ENCODE measurements around the gene ABCC8.

ABCC8 gene

DNA sequence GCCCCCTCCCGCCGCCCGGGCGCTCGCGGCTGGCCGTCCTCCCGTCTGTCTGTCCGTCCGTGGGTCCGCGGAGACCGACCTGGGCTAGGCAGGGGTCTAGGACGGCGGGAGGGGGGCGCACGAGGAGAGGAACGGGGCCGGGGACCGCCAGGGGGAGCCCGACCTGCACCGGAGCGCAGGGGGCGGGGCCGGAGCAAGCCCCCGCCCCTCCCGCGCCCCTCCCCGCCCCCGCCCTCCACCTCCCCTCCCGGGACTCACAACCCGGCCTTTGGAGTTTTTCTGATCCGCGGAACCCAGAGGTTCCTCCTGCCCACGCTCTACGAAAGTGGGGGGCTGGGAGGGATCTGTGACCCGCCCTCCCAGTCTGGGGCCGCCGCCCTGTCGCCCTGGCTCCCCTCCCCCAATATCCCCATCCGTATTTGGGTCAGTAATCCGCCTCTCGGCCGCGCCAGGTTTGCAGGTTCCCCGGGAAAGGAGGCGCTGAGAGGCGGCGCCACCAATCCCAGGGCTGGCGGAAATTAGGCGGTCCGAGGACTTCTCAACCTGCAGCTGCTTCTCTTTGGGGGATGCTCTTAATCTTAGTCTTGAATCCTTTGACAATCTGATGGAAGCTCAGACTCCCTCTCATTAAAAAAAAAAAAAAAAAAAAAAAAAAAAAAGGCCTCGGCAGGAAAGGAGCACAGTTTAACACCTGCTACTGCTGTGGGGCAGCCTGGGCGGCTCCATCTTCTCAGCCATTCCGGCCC lies 87.3 kb downstream of the ABCC8 start:
- WGBS: 5% methylated on average over 27 of the region's 55 CpGs
- no peaks in the 10 kb centered on the region for H3K9me3 ChIP-seq (ENCODE audit: control insufficient read depth, low read length)
- no peak overlapping the region for H3K9ac ChIP-seq (ENCODE audit: low read length)

DNA sequence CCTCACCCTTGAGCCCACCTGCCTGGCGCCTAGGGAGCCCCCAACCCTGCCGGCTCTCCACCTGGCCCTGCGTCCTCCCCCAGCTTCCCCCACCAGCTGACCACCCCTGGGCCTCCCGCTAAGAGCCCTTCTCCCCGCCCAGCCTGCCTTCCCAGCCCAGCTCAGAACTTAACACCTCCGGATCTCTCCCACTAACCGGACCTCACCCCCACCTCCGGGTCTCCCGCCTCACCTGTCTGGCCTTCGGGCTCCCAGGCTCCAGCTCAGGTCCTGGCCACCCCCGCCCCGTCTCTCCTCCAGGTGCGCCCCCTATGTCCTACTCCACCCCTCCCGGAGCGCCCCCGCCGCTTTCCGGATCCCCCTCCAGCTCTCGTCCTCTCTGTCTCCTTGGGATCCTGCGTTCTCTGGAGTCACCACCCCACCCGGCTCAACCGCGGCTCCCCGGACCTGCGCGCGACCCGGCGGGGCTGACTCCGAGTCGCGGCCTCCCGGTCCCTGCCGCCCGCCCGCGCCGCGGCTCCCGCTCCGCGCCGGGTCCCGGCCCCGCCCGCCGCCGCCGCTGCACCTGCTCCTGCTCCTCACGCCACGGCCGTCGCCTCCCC lies 87.9 kb downstream of the ABCC8 start, which contains the start of gene KCNJ11:
TSS of gene KCNJ11 (minus strand) at position 51 of the 602 bp plus-strand sequence. CDS start 568 bp downstream, outside the sequence.
- DNase-seq: no peak
- H3K79me1 ChIP-seq (replicated peaks; ENCODE audit: low read length, poor library complexity, severe bottlenecking): no peaks in the 10 kb centered on the region
- H3K18ac ChIP-seq (ENCODE audit: low read depth in 1 of 2, low read length in 2 of 2): no peak within 1 kb of the TSS
- H3K4ac ChIP-seq (ENCODE audit: low read depth in 1 of 2, low read length in 2 of 2): no peak within 1 kb of the TSS
- peak within 1 kb of the TSS; percentile 31 for H2BK15ac ChIP-seq (ENCODE audit: low read depth, poor library complexity, severe bottlenecking)
- H3K36me3 ChIP-seq (ENCODE audit: control insufficient read depth in 1 of 2, insufficient read depth in 2 of 2, low read depth in 1 of 2, low read length in 2 of 2): no peaks in the 10 kb centered on the region
- H2AFZ ChIP-seq (ENCODE audit: low read depth, low read length): peak within 1 kb of the TSS; percentile 68
- H2BK5ac ChIP-seq (ENCODE audit: low read depth, low read length, poor library complexity, severe bottlenecking): no peak within 1 kb of the TSS
- H3K4me3 ChIP-seq (ENCODE audit: insufficient read depth in 1 of 2, low read depth in 1 of 2, low read length in 2 of 2): peak within 1 kb of the TSS in 1 of 2 experiments; percentile 63
- H2BK12ac ChIP-seq (ENCODE audit: low read length in 2 of 2): no peak within 1 kb of the TSS
- H3K27ac ChIP-seq (ENCODE audit: low read length, poor library complexity, severe bottlenecking): no peak within 1 kb of the TSS
- H3K14ac ChIP-seq (ENCODE audit: low read length in 2 of 2): no peak within 1 kb of the TSS
- WGBS: 6% methylated on average over 39 of the region's 53 CpGs
- H4K8ac ChIP-seq (ENCODE audit: low read length): peak within 1 kb of the TSS; percentile 46
- no peaks in the 10 kb centered on the region for H3K9me3 ChIP-seq (ENCODE audit: control insufficient read depth, low read length)
- no peak within 1 kb of the TSS for H3K23ac ChIP-seq (ENCODE audit: low read length in 2 of 2)
- H3K4me1 ChIP-seq (ENCODE audit: control insufficient read depth, insufficient read depth, low read depth, low read length): peaks cover 12% of the 10 kb centered on the region
- no peak within 1 kb of the TSS for H4K91ac ChIP-seq (ENCODE audit: low read length)
- peak within 1 kb of the TSS; percentile 86 for H3K4me2 ChIP-seq (ENCODE audit: low read length, poor library complexity, severe bottlenecking)
- peaks cover 51 to 60% of the 10 kb centered on the region in 2 experiments for H3K27me3 ChIP-seq (ENCODE audit: control insufficient read depth in 1 of 2, insufficient read depth in 1 of 2, low read length in 2 of 2)
- peak within 1 kb of the TSS; percentile 80 for H2BK120ac ChIP-seq (ENCODE audit: low read depth, low read length)
- H2AK5ac ChIP-seq (ENCODE audit: low read length, severe bottlenecking): no peak within 1 kb of the TSS
- no peak within 1 kb of the TSS for H3K9ac ChIP-seq (ENCODE audit: low read length)

More for the DNA sequence above, 87.3 kb downstream of the ABCC8 start:
- Histone ChIP-seq H2BK15ac (ENCODE audit: low read depth, poor library complexity, severe bottlenecking) (peak overlapping the region; percentile 31), H2AK5ac (ENCODE audit: low read length, severe bottlenecking) (no peak overlapping the region), H4K8ac (ENCODE audit: low read length) (peak overlapping the region; percentile 46), H3K79me1 (replicated peaks; ENCODE audit: low read length, poor library complexity, severe bottlenecking) (no peaks in the 10 kb centered on the region), H3K4ac (ENCODE audit: low read depth in 1 of 2, low read length in 2 of 2) (no peak overlapping the region), H3K27me3 (ENCODE audit: control insufficient read depth in 1 of 2, insufficient read depth in 1 of 2, low read length in 2 of 2) (peaks cover 53 to 63% of the 10 kb centered on the region in 2 experiments), H3K4me3 (ENCODE audit: insufficient read depth in 1 of 2, low read depth in 1 of 2, low read length in 2 of 2) (peak overlapping the region in 1 of 2 experiments; percentile 63), H2BK120ac (ENCODE audit: low read depth, low read length) (peak overlapping the region; percentile 80), H3K23ac (ENCODE audit: low read length in 2 of 2) (no peak overlapping the region), H4K91ac (ENCODE audit: low read length) (no peak overlapping the region), H3K14ac (ENCODE audit: low read length in 2 of 2) (no peak overlapping the region), H2AFZ (ENCODE audit: low read depth, low read length) (peak overlapping the region; percentile 68), H3K27ac (ENCODE audit: low read length, poor library complexity, severe bottlenecking) (no peak overlapping the region), H3K4me1 (ENCODE audit: control insufficient read depth, insufficient read depth, low read depth, low read length) (peaks cover 12% of the 10 kb centered on the region), H2BK5ac (ENCODE audit: low read depth, low read length, poor library complexity, severe bottlenecking) (no peak overlapping the region), H3K36me3 (ENCODE audit: control insufficient read depth in 1 of 2, insufficient read depth in 2 of 2, low read depth in 1 of 2, low read length in 2 of 2) (no peaks in the 10 kb centered on the region), H2BK12ac (ENCODE audit: low read length in 2 of 2) (no peak overlapping the region), H3K4me2 (ENCODE audit: low read length, poor library complexity, severe bottlenecking) (peak overlapping the region; percentile 86), H3K18ac (ENCODE audit: low read depth in 1 of 2, low read length in 2 of 2) (no peak overlapping the region)
- DNase-seq: peak; percentile 48

GRCh38 chr11:17387811-17388210 lies 88.8 kb downstream of the ABCC8 start:
- H3K4me1 ChIP-seq (ENCODE audit: control insufficient read depth, insufficient read depth, low read depth, low read length): peaks cover 12% of the 10 kb centered on the region
- no peak overlapping the region for H2AFZ ChIP-seq (ENCODE audit: low read depth, low read length)
- no peak overlapping the region for H3K23ac ChIP-seq (ENCODE audit: low read length in 2 of 2)
- H3K4me2 ChIP-seq (ENCODE audit: low read length, poor library complexity, severe bottlenecking): no peak overlapping the region
- H3K9ac ChIP-seq (ENCODE audit: low read length): no peak overlapping the region
- H2AK5ac ChIP-seq (ENCODE audit: low read length, severe bottlenecking): no peak overlapping the region
- H3K79me1 ChIP-seq (replicated peaks; ENCODE audit: low read length, poor library complexity, severe bottlenecking): no peaks in the 10 kb centered on the region
- no peak overlapping the region for H2BK120ac ChIP-seq (ENCODE audit: low read depth, low read length)
- H3K36me3 ChIP-seq (ENCODE audit: control insufficient read depth in 1 of 2, insufficient read depth in 2 of 2, low read depth in 1 of 2, low read length in 2 of 2): no peaks in the 10 kb centered on the region
- H3K18ac ChIP-seq (ENCODE audit: low read depth in 1 of 2, low read length in 2 of 2): no peak overlapping the region
- no peak overlapping the region for H3K14ac ChIP-seq (ENCODE audit: low read length in 2 of 2)
- H4K91ac ChIP-seq (ENCODE audit: low read length): no peak overlapping the region
- H2BK5ac ChIP-seq (ENCODE audit: low read depth, low read length, poor library complexity, severe bottlenecking): no peak overlapping the region
- peaks cover 44 to 57% of the 10 kb centered on the region in 2 experiments for H3K27me3 ChIP-seq (ENCODE audit: control insufficient read depth in 1 of 2, insufficient read depth in 1 of 2, low read length in 2 of 2)
- H2BK15ac ChIP-seq (ENCODE audit: low read depth, poor library complexity, severe bottlenecking): no peak overlapping the region
- no peak overlapping the region for H2BK12ac ChIP-seq (ENCODE audit: low read length in 2 of 2)
- H3K4ac ChIP-seq (ENCODE audit: low read depth in 1 of 2, low read length in 2 of 2): no peak overlapping the region
- WGBS: 95% methylated on average over 20 of the region's 20 CpGs
- H3K9me3 ChIP-seq (ENCODE audit: control insufficient read depth, low read length): no peaks in the 10 kb centered on the region
- no peak overlapping the region for H3K4me3 ChIP-seq (ENCODE audit: insufficient read depth in 1 of 2, low read depth in 1 of 2, low read length in 2 of 2)
- DNase-seq: no peak
- no peak overlapping the region for H4K8ac ChIP-seq (ENCODE audit: low read length)
- no peak overlapping the region for H3K27ac ChIP-seq (ENCODE audit: low read length, poor library complexity, severe bottlenecking)

- peak overlapping the region; percentile 37 for H4K91ac ChIP-seq (ENCODE audit: low read length)
- H2BK5ac ChIP-seq (ENCODE audit: low read depth, low read length, poor library complexity, severe bottlenecking): no peak overlapping the region
- WGBS: 97% methylated on average over 20 of the region's 20 CpGs
- H2BK120ac ChIP-seq (ENCODE audit: low read depth, low read length): no peak overlapping the region
- peaks cover 44 to 56% of the 10 kb centered on the region in 2 experiments for H3K27me3 ChIP-seq (ENCODE audit: control insufficient read depth in 1 of 2, insufficient read depth in 1 of 2, low read length in 2 of 2)
- H3K23ac ChIP-seq (ENCODE audit: low read length in 2 of 2): no peak overlapping the region
- no peak overlapping the region for H3K4ac ChIP-seq (ENCODE audit: low read depth in 1 of 2, low read length in 2 of 2)
- H3K4me2 ChIP-seq (ENCODE audit: low read length, poor library complexity, severe bottlenecking): no peak overlapping the region
- H3K79me1 ChIP-seq (replicated peaks; ENCODE audit: low read length, poor library complexity, severe bottlenecking): no peaks in the 10 kb centered on the region
- no peak for DNase-seq
- no peak overlapping the region for H2BK12ac ChIP-seq (ENCODE audit: low read length in 2 of 2)
- H3K27ac ChIP-seq (ENCODE audit: low read length, poor library complexity, severe bottlenecking): no peak overlapping the region
- no peak overlapping the region for H2AFZ ChIP-seq (ENCODE audit: low read depth, low read length)
- H3K36me3 ChIP-seq (ENCODE audit: control insufficient read depth in 1 of 2, insufficient read depth in 2 of 2, low read depth in 1 of 2, low read length in 2 of 2): no peaks in the 10 kb centered on the region
- H3K14ac ChIP-seq (ENCODE audit: low read length in 2 of 2): no peak overlapping the region
- no peak overlapping the region for H4K8ac ChIP-seq (ENCODE audit: low read length)
- peaks cover 12% of the 10 kb centered on the region for H3K4me1 ChIP-seq (ENCODE audit: control insufficient read depth, insufficient read depth, low read depth, low read length)
- no peak overlapping the region for H3K4me3 ChIP-seq (ENCODE audit: insufficient read depth in 1 of 2, low read depth in 1 of 2, low read length in 2 of 2)
- H2AK5ac ChIP-seq (ENCODE audit: low read length, severe bottlenecking): no peak overlapping the region
- H3K9ac ChIP-seq (ENCODE audit: low read length): no peak overlapping the region
- no peaks in the 10 kb centered on the region for H3K9me3 ChIP-seq (ENCODE audit: control insufficient read depth, low read length)
- H2BK15ac ChIP-seq (ENCODE audit: low read depth, poor library complexity, severe bottlenecking): no peak overlapping the region
- no peak overlapping the region for H3K18ac ChIP-seq (ENCODE audit: low read depth in 1 of 2, low read length in 2 of 2)
These were observed 89.4 kb downstream of the ABCC8 start for GRCh38 chr11:17387254-17387653.
